Thyroid gland (tissue), 4 donors: ENCODE results near the gene MOB1B.

Experiments
- POLR2A ChIP-seq, 2 donors: fragments of 450-650 bp; IDR thresholded peaks; one replicate each; pipeline ENCODE4 v1.6.1; 2017; ENCODE audit warnings: antibody characterized with exemption in 2 of 2, mild to moderate bottlenecking in 2 of 2, moderate library complexity in 1 of 2
- TF ChIP-seq, protein P1 (sequence below), 6 experiments: fragments of 200-600 bp in 3 of 6; fragments of 450-650 bp in 3 of 6; sonication (generic) in 3 of 6; IDR thresholded peaks; one replicate each; pipeline ENCODE4 v1.5.1; 2016 to 2019; ENCODE audit warnings: antibody characterized with exemption in 6 of 6, mild to moderate bottlenecking in 2 of 6, inconsistent platforms in 1 of 6, moderate library complexity in 1 of 6

DNA sequence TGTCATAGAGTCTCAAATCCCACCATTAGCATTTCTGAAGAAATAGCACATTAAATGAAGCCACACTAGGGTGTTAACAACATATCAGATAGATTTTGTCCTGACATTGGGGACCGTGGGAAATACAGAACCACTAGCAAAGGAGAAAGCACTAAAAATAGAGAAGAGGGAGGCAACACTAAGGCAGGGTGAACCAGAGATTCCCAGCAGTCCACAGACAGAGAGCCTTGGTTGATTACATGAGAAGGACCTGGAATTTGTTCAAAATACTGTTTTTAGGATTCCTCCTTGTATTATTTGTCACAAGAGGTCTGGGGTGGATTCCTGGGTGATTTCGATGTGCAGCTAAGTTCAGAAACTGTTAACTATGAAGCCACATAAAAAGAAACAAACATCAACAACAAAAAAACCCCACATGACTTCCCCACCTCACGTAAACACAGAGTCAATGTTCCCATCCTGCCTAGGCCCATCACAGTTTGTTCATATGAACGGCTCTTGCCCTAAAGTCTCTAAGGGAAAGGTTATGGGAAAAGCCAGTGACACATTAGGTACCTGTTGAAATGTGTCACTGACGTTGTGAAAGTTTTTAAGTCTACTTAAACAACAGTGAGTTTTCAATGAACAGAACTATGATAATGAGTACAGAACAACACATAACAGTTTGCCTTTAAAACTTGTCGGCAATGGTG, 38.9 kb upstream of the MOB1B start:
- TF ChIP-seq POLR2A (IDR thresholded peaks at IDR 0.05), result no peak
- TF ChIP-seq, protein P1, sequence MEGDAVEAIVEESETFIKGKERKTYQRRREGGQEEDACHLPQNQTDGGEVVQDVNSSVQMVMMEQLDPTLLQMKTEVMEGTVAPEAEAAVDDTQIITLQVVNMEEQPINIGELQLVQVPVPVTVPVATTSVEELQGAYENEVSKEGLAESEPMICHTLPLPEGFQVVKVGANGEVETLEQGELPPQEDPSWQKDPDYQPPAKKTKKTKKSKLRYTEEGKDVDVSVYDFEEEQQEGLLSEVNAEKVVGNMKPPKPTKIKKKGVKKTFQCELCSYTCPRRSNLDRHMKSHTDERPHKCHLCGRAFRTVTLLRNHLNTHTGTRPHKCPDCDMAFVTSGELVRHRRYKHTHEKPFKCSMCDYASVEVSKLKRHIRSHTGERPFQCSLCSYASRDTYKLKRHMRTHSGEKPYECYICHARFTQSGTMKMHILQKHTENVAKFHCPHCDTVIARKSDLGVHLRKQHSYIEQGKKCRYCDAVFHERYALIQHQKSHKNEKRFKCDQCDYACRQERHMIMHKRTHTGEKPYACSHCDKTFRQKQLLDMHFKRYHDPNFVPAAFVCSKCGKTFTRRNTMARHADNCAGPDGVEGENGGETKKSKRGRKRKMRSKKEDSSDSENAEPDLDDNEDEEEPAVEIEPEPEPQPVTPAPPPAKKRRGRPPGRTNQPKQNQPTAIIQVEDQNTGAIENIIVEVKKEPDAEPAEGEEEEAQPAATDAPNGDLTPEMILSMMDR (IDR thresholded peaks at IDR 0.05), result no peak
